Stimulated activated CD8-positive, alpha-beta memory T cell treated with anti-CD3 and anti-CD28 coated beads, Interleukin-2, amount 100 ng/mL, for 1 hour (primary cell): Measurements from ENCODE around the gene WBP1L.
"Not testable (repeated sequence)": the region's sequence is repeated elsewhere in the genome, so short reads cannot be mapped to it uniquely, and the experiment has no call there.

Experiments used
- DNase-seq, 2 donors: peaks; one replicate each; pipeline ENCODE4 v3.0.0-alpha.2; 2020; ENCODE audit warnings: low read depth in 2 of 2

The WBP1L gene

DNA sequence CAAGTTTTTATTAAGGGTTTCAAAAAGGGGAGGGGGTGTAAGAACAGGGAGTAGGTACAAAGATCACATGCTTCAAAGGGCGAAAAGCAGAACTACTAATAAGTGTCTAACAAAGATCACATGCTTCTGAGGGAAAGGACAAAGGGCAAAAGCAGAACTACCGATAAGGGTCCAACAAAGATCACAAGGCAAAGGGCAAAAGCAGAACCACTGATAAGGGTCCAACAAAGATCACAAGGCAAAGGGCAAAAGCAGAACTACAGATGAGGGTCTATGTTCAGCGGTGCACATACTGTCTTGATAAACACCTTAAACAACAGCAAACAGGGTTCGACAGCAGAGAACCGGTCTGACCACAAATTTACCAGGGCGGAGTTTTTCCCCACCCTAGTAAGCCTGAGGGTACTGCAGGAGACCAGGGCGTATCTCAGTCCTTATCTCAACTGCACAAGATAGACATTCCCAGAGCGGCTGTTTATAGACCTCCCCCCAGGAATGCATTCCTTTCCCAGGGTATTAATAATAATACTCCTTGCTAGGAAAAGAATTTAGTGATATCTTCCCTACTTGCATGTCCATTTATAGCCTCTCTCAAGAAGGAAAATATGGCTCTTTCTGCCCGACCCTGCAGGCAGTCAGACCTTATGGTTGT lies 94.7 kb downstream of the WBP1L start:
- DNase-seq: not testable (repeated sequence)

DNA sequence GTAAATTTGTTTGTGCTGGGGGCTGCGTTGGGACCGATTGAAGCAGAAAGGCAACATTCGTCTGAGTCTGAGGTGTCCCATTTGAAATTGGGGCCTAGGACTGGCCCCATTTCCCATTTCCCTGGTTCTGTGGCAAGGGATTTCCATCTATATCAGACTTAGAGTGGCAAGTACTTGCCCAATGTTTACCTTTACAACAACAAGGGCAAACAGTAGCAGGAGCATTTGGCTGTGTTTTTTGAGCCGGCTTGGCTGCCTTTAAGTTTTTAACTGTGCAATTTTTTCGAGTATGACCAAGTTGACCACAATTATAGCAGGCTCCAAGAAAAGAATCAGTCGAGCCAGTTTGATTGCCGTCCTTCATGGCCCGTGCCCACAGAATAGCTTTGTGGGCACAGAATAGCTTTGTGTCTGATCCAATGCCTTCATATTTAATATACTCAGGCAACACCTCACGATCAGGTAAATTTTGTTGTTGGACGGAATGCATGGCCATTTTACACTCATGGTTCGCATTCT lies 98.1 kb downstream of the WBP1L start:
- no peak for DNase-seq

DNA sequence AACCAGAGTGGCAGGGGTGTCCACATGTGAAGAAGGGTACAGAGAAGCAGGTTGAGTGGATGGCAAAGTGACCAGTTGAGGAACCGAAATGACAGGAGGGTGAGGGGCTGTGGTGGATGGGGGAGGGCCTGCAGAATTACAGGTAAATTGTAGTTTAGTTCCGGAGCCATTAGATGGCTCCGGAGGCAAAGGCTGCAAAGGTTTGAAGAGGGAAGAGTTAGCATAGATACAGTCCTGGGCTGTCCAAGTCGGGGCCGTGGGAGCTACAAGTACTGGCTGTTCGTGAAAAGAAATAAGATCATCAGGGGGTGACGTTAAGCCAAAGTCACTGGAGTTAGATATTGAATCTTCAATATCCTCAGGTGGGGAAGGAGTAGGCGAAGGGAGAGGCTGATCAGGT lies 99.4 kb downstream of the WBP1L start:
- not testable (repeated sequence) for DNase-seq

DNA sequence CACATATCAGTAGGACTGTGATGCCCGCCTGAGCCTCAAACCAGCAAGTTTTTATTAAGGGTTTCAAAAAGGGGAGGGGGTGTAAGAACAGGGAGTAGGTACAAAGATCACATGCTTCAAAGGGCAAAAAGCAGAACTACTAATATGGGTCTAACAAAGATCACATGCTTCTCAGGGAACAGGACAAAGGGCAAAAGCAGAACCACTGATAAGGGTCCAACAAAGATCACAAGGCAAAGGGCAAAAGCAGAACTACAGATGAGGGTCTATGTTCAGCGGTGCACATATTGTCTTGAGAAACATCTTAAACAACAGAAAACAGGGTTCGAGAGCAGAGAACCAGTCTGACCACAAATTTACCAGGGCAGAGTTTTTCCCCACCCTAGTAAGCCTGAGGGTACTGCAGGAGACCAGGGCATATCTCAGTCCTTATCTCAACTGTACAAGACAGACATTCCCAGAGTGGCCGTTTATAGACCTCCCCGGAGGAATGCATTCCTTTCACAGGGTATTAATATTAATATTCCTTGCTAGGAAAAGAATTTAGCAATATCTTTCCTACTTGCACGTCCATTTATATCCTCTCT lies 100.5 kb downstream of the WBP1L start:
- not testable (repeated sequence) for DNase-seq

DNA sequence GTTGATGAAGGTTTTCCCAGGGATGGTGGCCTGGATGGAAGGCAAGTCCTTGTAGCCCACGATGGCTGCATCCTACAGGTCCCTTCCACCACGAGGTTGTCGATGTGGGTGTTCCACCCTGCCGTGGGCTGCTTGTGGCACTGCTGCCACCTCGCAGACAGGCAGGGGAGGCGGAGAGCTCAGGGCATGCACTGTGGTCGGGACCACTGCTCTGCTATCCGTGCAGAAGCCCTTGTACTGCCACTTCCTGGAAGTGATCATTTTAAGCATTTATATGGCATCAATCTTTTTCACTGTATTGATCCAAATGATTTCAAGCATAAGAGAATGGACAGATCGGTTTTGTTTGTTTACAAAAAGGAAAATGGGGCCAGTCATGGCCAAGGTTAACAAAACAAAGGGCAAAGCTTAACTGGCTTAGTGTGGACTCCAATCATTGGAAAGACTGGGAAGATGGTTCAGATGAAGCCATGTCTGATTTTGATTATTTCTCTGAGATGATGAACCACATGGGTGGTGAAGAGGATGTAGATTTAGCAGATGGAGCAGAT lies 101.7 kb downstream of the WBP1L start:
- no peak for DNase-seq

- DNase-seq: no peak
These were observed 106.3 kb downstream of the WBP1L start for GRCh38 chr10:102850025-102850518.

DNA sequence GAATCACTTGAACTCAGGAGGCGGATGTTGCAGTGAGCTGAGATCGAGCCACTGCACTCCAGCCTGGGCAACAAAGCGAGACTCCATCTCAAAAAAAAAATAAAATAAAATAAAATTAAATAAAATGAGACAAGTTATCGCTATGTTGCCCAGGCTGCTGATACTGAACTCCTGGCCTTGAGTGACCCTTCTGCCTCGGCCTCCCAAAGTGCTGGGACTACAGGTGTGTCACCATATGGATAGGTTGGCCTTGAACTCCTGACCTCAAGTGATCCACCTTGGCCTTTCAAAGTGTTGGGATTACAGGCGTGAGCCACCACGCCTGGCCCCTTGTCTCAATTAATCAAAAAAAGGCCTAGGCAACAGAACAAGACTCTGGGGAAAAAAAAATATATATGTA lies 109.5 kb downstream of the WBP1L start:
- DNase-seq: not testable (repeated sequence)

DNA sequence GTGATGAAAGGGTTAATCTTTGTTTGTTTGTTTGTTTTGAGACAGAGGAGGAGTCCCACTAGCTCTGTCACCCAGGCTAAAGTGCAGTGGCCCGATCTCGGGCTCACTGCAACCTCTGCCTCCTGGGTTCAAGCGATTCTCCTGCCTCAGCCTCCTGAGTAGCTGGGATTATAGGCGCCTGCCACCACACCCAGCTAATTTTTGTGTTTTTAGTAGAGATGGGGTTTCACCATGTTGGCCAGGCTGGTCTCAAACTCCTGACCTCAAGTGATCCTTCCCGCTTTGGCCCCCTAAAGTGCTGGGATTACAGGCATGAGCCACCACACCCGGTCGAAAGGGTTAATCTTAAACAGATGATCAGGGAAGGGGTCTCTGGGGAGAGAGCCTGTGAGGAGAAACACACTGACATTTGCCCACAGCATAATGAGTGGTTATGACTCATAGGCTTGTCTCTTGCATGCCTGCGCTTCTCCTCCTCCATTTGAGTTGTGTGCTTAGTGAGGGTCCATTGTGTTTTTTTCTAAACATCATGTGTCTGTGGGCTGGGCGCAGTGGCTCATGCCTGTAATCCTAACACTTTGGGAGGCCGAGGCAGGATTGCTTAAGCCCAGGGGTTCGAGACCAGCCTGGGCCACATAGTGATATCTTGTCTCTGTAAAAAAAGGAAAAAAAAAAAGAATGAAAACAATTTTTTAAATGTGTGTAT lies 112.1 kb downstream of the WBP1L start:
- not testable (repeated sequence) for DNase-seq

DNA sequence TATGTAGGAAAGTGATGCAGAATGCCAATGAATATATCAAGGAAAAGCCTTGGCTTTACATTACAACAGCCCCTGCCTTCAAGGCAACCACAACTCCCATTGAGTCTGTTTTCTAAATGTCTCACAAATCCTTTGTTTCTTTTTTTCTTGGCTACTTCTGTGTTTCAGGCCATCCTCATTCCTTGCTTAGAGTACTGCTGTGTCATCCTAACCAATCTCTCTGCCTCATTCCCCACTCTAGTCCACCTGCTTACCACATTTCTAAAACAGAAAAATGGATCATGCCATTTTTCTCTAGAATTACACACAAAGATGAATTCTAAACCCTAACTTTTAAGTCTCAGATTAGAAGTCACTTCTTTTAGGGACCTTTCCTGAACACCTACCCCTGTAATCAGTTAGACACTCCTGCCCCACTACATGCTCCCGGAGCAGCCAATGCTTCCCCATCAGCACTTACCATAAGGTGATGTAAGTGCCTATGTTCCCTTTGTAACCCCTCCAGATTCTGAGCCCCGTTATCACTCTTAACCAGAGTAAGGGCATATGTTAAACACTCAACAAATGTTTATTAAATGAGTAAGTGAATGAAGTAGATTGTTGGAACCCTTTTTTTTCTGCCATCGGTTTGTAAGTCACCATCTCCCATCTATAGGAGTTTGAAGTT lies 113.1 kb downstream of the WBP1L start:
- no peak for DNase-seq

DNA sequence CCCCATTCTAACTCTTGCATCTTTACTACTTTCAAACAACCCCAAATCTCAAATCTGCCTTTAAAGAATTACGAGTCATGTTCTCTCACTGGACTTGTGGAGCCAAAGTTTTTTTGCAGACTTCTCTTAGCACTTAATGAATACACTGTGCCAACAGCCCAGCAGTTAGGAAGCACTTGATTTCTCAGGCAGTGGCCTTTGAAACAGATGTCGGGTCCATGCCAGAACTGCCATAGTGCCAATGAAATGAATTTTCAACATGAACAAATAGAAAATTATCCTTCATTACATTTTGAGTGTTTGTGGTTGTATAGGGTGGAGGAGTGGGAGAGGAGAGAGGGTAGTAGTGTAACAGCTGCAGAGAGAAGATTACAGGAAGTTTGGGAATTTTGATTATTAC lies 116.2 kb downstream of the WBP1L start:
- no peak for DNase-seq

GRCh38 chr10:102863660-102864059 lies 119.9 kb downstream of the WBP1L start:
- no peak for DNase-seq

GRCh38 chr10:102865620-102866019 lies 121.9 kb downstream of the WBP1L start:
- DNase-seq: no peak
